IPS-NIHi7 (cell line): ENCODE results near the gene ATOH8.

Source experiments
- DNase-seq: peaks from one replicate; pipeline ENCODE4 v3.0.0; 2012; ENCODE audit warnings: mixed read lengths; ENCODE audit errors: extremely low spot score

ATOH8 gene

DNA sequence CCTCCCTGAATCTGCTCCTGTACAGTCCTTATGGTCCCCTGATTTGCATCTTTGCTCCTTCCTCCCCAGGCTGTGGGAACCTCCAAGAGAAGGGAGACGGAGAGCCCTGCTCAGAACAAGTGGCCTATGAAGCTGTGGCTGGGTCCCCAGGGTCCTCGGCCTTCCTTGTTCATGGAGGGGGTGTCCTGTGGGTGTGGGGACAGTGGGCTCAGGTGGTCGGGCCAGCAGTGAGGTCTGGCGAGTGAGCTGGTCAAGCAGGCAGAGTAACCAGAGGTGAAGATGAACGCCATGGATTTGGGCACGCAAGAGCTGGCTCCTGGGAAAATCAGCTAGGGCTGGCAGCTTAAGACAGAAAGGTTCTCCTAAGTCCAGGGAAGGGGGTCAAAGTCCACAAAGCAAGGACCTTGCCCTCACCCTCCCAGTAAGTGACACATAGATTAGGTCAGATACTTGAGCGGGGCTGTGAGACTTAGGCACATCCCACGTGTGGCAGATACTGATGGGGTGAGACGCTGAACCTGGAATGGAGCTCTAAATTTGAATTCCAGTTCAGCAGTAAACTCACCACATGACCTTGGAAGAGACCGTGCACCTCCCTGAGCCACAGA lies 34.8 kb upstream of the ATOH8 start:
- no peak for DNase-seq

DNA sequence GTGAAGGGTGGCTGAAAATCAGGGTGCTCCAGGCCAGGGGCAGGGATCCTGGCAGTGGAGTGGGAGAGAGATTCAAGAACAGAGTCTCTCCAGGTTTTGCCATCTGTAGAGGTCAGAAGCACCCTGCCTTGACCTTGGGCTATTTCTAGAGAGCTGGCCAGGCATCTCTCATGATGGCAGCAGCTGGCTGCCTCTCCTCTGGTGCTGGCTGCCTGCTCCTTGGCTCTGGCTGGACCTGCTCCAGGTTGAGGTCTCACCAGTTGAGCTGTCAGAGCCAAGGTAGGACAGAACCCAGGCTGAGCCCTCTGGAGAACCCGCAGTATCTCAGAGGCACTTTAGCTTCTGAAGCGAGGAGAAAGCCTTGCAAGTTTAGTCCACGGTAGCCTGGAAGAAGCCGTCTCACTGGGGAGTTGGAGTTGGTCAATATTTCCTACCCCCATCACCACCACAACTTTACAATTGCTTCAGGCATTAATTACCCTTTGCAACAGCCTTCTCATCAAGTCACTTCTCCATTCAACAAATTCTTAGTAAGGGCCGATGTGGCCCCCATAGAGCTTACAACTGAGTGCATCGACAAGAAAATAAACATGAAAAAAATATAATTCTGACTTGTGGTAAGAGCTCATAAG lies 34.1 kb upstream of the ATOH8 start:
- DNase-seq = no peak

DNA sequence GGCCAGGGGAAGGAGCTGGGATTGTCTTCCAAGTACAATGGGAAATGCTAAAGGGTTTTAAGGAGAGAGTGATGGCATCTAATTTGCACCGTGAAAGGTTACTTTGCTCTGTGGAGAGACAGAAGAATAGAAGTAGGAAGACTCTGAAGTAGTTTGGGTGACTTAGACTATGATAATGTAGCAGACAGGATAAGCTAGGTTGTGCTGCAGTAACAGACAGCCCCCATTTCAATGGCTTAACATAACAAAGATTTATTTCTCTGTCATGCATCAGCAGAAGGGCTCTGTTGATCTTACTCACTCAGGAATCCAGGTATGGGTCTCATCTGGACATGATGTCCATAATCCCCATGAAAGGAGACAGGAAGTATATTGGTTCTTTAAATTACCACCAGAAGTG lies 33.3 kb upstream of the ATOH8 start:
- DNase-seq = no peak

DNA sequence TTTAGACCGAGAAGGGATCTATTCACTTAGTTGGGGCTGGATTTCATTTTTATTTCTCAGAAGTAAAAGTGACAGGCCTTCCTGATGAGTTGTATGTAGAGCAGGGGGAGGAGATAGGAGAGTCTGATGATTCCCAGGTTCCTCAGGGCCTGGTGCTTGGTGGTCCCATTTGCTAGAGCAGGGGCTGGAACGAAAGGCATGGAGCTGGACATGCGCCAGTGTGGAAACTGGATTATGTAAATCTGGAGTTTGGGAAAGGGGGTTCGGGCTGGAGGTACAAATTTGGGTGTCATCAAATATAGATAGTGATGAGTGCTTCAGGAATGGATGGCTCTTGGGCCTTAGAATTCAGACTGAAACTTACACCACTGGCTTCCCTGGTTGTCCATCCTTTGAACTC lies 32.1 kb upstream of the ATOH8 start:
- no peak for DNase-seq

DNA sequence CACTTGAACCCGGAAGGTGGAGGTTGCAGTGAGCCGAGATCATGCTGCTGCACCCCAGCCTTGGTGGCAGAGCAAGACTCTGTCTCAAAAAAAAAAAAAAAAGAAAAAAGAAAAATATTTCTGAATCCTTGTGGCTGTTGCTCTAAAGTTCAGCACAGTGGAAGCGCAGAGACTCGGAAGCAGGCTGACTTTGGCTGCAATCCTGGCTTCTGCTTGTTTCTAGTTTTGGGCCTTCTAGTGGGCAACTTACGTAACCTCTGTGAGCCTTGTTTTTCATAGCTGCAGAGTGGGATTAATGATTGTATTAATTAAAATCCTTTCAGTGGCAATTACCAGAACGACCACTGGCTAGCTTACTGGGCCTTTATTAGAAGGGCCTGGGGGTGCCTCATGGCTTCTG lies 31.3 kb upstream of the ATOH8 start:
- no peak for DNase-seq

DNA sequence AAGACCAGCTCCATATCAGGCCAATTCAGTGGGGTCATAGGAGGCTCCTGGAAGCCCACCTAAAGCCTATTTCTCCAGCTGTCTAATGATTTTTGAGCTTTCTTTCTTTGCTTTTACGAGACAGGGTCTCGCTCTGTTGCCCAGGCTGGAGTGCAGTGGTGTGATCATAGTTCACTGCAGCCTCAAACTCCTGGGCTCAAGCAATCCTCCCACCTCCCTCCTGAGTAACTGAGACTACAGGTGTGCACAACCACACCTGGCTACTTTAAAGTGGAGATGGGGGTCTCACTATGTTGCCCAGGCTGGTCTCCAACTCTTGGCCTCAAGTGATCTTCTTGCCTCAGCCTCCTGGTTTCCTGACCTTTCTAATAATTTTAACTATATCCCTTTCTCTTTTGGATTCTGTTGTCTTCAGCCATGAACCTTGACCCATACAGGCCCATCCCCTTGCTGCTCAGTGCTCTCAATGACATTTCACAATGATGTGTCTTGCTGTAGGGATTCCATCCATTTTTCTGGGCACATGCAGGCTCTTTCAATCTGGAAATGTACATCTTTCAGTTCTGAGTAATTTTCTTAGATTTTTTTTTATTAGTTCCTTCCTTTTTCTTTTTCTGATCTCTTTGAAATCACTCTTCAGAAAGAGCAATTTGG lies 30.0 kb upstream of the ATOH8 start:
- DNase-seq = no peak

DNA sequence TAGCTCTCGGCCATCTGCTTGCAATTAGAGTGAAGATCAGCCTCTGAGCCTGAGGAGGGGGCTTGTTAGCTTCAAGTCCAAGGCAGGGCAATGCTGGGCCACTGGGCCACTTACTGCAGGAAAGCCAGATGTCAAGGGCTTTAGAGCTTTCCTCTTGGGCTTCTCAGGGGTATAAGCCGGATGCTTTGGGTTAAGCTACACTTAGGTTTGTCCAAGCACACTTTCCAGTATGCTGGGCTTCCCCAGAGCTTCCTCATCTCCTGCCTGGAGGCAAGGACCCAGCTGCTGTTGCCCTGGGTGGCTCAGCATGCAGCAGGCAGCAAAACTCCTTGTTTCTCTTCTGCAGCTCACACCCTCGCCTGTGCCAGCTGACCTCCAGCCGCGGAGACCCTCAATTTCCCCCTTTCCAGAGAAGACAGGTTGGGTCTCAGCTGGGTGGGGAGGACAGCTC lies 29.0 kb upstream of the ATOH8 start:
- no peak for DNase-seq

DNA sequence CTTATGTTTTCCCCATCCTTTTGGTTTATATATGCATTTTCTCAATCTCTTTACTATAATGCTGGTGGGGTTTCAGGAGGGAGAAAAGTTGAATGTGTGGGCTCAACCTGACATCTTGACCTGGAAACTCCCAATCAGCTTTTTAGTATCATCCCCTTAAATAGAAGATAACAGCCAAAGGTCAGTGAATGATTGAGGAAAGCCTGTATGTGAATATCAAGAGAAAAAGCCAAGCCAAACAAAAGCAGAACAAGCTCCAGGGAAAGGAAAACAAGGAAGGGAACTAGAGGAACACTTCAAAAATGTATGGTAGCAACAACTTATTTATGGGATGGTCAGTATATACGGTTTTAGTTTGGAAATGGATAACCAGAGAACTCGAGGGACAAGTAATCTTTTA lies 28.3 kb upstream of the ATOH8 start:
- no peak for DNase-seq

DNA sequence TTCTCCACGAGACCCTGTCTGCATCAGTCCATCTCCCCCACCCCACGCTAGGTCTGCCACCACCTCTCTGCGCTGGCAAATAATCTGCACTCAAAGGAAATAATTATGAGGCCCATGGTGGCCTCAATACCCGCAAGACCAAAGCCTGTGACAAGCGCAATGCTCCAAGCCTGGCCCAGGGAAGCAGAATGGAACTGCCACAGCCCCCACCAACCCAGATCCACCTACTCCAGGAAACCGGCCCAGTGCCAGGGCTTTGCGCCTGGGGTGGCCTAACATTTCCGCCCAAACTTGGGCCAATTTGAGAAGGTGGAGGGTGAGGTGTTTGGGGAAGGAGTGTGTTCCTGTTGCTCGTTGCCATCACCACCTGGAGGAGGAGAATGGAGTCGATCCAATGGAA lies 26.0 kb upstream of the ATOH8 start:
- DNase-seq = no peak

DNA sequence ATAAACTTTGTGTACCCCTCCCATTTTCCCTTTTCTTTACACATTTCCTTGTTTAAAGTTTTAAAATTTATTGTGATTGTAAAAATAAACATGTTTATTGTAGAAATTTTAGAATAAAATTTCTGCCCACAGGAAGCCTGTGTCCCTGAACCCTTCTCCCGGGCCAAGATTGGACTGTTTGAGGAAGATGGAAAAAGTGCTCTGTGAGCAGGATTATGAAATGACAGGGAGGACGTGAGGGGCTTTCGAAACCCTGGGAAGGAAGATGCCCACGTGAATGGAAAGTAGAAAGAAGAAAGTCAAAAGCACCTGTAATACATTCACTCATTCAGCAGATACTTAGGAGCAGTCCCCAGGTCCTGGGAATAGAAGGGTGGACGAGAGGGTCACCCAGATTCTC lies 25.4 kb upstream of the ATOH8 start:
- DNase-seq = no peak

DNA sequence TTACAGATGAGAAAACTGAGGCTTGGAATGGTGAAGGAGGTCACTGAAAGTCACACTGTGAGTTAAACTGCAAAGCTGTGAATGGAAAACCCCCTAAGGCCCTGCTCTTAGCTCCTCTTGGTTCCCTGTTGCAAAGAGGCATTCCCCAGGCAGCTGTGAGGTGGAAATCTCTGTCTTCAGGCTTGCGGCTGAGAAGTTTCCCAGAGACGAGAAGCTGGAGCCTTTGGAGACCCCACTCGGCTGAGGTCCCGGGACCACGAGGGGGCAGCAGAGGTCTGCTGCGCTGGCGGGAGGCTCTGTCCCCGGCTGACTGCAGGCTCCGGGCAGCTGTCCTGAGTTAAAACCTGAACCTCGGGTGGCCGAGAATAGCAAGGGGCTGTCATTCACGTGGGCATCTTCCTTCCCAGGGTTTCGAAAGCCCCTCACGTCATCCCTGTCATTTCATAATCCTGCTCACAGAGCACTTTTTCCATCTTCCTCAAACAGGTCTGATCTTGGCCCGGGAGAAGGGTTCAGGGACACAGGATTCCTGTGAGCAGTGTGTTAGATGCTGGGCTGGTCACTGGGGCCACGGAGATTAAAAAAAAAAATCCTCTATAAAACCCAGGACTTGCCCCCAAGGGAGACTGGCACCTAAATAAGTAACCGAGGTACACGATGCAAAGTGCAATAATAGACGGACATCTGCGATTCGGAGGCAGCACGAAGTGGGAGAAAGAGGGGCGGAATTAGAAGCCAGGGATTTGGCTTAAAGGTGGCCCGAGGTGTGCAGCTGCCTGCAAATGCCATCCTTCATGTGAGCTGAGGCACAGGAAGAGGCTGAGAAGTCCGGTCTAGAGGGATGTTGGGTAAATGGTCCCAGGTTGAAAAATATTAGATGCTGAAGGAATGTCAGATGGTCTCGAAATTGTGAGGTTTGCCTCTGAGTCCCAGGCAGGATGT lies 24.6 kb upstream of the ATOH8 start:
- peak; percentile 96 for DNase-seq

DNA sequence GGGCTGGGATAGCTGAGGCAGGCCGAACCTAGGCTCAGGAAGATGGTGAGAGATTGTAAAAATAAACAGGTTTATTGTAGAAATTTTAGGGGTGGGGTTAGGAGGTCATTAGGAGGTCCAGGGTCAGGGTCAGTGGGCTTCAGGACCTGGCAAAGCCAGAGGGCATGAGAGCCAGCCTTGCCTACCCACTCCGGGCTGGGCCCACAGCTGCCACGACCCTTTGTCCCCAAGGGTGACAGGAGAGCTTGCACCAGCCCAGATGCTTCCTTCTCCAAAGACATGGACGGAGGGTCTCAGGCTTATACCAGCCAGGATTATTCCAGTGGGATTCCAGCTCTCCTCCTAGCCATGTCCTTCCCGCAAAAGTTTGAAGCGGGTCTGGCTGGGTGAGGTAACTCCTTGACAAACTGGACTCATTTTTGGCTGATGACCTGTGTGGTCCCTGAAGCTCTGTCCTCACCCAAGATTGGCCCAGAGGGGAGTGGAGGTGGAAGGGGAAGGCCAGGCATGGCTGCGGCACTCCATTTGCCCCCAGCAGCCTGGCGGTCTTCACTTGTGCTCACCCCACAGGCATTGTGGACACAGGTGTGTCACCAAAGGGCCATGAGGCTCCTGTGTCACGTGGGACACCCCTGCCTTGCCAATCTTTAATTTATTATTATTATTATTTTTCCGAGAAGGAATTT lies 23.8 kb upstream of the ATOH8 start:
- no peak for DNase-seq

DNA sequence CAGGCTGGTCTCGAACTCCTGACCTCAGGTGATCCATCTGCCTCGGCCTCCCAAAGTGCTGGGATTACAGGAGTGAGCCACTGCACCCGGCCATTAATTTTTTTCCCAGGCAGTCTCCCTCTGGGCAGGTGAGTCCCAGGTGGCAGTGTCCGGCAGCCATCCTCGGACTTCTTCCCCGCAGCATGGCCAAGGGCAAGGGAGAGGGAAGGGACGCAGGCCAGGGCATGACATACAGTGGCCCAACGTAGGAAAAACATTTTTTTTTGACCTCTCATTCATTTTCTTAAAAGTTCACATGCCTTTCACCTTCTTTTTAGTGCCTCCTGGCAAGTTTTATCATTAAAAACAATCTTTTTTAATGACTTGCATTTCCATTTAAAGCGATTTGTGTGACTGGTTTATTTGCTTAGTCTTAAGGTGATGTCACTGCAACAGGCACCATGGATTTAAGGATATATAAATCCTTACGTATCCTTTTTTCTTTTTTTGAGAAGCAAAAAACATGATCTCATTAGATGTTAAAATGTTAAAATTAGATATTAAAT lies 23.0 kb upstream of the ATOH8 start:
- DNase-seq = no peak

DNA sequence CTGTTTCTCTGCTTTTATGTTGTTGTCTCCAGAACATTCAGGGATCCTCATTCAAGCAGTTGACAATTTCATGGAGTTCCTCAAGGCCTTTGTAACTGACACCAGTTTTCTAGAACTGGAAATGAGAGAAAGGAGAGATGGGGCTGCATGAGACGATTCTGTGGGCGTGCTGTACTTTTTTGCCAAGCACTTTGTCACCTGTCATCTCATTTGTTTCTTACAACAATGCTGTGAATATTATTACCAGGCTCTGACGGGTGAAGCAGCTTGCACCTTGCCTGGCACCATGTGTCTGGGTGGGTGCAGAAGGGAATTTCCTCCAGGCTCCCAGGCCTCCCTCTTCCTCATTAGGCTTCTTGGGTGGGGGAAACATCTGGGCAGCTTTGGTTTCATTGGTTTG lies 22.2 kb upstream of the ATOH8 start:
- no peak for DNase-seq

DNA sequence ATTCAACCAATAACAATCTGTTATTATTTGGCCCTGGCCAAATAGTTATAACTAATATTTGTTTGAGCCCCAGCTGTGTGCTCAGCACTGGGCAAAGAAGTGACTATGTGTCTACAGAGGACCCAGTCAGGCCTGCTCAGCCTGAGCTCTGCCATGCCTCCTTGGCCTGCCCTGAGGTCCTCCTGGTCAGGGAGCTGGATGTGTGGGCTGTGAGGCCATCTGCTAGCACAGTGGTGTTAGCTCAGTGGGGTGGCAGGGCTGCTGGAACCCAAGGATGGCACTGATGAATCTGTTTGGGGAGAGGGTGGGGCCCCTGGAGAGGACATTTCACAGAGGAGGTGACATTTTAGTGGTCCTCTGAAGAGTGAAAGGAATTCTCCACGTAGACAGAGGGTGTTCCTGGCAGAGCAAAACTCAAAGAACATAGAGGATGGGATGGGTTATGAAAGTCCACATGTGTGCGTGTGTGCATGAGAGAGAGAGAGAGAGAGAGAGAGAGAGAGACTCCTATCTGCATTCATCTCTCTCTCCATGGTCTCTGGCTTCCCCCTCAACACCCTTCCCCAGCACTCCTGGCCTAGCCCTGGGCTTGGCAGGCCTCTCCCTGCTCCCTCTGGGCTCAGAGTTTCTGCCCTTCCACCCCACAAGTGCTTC lies 21.2 kb upstream of the ATOH8 start:
- DNase-seq = no peak

DNA sequence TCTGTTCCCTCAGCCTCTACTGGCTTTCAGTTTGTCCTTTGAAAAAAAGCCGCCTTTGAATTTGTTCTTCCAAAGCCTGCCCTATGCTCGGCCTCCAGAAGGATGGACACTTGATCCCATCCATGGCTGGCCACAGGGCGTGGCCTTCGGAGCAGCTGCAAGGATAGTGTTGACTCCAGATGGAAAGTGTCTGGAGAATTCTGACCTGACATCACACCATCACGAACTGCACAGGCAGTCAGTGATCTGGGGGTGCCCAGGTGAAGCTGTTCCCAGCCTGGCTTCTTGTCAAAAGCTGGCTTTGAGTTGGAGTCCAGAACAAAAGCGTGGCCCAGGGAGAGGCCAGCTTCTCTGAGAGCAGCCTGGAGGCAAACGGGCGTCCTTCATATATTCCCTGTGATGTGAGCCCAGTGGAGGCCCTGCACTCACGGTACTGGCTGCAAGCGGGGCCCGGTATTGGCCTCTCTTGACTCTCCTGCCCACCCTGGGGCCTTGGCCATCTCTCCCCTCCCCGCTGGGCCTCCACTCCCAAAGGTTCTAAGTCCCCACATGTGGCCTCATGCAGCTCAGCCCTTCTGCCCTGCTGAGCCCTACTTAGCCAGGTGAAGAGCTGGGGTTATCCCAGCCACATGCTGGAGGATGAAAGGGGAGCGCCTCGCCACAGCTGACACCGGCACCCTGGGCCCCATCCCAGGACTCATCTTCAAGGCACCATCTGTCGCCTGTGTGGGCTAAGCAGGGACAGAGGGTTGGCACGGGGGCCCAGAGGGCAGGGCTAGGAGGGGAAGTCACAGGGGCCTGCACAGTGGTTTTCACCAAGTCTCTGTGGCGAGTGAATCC lies 20.4 kb upstream of the ATOH8 start:
- no peak for DNase-seq

DNA sequence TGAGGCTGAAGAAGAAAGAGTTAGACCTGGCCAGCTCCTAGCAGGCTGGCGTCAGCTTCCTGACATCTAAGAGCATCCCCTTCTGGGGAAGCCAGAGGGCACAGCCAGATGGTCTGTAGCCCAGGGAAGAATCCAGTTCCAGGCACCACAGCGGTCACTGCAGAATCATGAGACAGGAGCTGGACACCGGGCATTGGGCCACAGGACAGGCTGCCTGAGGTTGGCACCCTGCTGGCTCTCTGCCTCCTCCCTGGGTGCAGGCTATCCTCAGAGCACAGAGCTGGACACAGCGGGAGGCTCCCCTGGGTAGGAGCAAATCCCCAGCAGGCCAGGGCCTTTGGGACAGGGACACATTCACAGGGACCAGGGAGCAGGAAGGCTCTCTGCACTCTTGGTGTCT lies 19.8 kb upstream of the ATOH8 start:
- DNase-seq = no peak

DNA sequence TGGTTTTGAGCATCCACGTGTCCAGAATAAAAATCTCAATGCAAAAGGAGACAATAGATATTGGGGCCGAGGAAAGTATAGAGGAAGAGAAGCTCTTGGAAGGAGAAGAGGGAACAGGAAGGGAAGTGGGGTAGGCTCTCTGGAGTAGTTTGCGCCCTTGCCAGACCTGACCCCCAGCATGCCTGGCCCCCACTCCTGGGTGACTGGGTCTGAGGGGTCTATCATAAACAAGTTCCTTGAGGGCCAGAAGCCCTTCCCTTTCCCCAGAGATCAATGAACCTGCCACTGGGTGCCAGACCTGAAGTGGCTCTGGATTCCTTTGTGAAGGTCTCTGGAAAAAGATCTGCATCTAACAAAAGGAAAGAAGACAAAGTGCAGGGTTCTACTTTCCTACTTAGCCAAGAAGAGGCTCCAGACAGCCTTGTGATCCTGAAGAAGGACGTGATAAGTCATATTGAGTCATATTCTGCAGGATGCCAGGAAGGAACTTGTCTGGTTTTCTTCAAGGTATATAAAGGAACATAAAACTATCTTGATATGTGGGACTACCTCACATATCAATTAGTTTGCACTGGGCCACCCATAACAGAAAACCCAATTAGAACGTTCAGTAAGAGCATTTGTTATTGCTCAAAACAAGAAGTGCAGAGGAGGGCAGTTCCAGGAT lies 18.7 kb upstream of the ATOH8 start:
- no peak for DNase-seq

DNA sequence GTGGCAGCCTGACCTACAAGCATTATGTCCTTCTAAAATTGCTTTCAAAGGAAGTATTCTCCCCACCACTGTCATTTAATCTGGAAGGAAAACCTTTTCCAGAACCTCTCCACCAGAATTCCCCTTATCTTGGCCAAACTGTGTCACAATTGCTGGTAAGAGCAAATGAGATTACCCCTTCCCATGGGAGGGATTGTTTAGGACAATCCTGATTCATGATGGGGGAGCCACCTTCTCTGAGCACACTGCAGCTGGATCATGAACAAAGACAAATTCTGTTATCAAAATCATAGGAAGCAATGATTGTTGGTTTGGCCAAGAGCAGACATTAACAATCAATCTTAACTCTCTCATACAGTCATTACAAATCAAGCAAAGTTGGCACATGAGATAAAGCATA lies 18.1 kb upstream of the ATOH8 start:
- no peak for DNase-seq
